ENCODE data around the gene MDC1. TPM values are rescaled to one million over a fixed set of nuclear protein-coding genes. Genes with fewer than 3 reads are reported as not detected.
"Not testable (repeated sequence)": the region's sequence is repeated elsewhere in the genome, so short reads cannot be mapped to it uniquely, and the experiment has no call there.

The MDC1 gene, protein sequence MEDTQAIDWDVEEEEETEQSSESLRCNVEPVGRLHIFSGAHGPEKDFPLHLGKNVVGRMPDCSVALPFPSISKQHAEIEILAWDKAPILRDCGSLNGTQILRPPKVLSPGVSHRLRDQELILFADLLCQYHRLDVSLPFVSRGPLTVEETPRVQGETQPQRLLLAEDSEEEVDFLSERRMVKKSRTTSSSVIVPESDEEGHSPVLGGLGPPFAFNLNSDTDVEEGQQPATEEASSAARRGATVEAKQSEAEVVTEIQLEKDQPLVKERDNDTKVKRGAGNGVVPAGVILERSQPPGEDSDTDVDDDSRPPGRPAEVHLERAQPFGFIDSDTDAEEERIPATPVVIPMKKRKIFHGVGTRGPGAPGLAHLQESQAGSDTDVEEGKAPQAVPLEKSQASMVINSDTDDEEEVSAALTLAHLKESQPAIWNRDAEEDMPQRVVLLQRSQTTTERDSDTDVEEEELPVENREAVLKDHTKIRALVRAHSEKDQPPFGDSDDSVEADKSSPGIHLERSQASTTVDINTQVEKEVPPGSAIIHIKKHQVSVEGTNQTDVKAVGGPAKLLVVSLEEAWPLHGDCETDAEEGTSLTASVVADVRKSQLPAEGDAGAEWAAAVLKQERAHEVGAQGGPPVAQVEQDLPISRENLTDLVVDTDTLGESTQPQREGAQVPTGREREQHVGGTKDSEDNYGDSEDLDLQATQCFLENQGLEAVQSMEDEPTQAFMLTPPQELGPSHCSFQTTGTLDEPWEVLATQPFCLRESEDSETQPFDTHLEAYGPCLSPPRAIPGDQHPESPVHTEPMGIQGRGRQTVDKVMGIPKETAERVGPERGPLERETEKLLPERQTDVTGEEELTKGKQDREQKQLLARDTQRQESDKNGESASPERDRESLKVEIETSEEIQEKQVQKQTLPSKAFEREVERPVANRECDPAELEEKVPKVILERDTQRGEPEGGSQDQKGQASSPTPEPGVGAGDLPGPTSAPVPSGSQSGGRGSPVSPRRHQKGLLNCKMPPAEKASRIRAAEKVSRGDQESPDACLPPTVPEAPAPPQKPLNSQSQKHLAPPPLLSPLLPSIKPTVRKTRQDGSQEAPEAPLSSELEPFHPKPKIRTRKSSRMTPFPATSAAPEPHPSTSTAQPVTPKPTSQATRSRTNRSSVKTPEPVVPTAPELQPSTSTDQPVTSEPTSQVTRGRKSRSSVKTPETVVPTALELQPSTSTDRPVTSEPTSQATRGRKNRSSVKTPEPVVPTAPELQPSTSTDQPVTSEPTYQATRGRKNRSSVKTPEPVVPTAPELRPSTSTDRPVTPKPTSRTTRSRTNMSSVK (N-terminal part only)
- 52.9 and 53.4 TPM in 2 replicates for total RNA-seq (2021)
- percentile 71 among the genes with signal in this experiment for Bru-seq, nascent RNA
- percentile 84 among the genes with signal in this experiment for BruChase-seq, experiment 1, labeled RNA remaining after a 2-hour chase
- BruChase-seq, experiment 2, labeled RNA remaining after a 6-hour chase, result percentile 95 among the genes with signal in this experiment
- long read RNA-seq, full-length matches to known transcripts, result 2 of 26 reads
- long read RNA-seq, partial matches to known transcripts, result 17 of 26 reads
- long read RNA-seq, other reads (novel, unspliced or antisense), result 7 of 26 reads

DNA sequence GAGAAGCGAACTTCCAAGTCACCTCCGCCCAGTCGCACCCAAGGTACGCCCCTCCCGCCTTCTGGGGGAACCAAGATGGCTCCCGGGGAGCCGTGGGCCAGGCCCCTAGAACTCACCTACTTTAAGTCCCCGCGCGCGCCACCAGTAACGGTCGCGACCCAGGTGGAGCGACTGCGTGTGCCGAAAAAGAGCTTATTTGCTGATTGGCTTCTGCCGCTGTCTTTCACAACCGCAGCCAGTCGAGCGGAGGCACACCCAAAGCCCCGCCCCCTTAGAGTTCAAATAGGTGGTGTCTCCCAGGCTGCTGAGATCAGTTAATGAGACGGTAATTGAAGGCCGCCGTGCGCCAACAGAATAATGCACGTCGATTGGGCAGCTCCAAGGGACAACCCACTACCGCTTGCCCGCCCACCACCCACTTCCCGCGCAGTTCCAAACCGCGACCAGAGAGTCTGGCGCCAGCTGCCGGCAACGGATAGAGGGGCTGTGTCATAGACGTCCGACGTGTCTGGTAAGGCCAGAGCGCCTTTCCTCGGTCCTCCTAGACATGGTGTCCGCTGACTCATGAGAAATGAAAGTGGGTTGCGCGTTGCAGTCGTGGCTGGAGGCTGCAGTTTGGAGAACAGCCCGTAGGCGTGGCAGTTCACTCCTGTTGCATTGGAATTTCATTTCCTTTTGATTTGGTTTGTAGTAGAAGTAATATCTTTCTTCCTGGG lies at the start of gene MDC1:
Gene MDC1 (minus strand): TSS at position 153 of the 716 bp plus-strand sequence. CDS start 2,106 bp downstream, outside the sequence.
- POLR2A ChIA-PET (ENCODE audit: low non-redundant PET), result interaction anchor here (0.6 to 1.0 kb wide), 5 partner anchors 10 to 164 kb away, joined by 3 to 4 read pairs (median 3); no protein-coding TSS in a partner anchor

DNA sequence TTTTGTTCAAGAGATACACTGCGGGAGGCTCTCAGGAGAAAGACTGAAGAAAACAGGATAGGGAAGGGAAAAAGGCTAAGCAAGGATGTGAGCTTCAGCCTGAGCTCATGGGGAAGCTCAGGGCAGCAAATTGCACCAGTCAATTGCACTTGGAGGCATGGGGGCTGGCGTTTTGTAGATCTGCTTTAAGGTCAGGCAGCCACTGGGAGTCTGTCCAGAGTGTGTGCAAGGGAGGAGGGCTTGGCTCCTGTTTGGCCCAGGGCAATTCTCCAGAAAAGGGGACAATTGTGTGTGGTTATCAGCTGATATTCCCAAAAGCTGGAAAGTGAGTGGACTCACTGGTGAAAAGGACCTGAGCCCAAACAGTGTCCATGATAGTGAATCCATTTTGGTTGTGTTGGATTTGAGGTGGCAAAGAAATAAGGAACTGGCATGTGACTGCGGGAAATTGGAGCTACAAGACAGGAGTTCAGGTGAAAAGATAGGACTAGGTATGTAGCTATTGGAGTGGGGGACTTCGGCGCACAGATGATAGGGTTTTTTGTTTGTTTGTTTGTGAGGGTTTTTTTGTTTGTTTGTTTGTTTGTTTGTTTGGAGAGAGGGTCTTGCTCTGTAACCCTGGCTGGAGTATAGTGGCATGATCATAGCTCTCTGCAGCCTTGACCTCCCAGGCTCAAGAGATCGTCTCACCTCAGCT lies 49.5 kb upstream of the MDC1 start:
- no peak for DNase-seq (ENCODE audit: low spot score)
- CTCF ChIA-PET, result no interaction called here

More for the DNA sequence above, at the start of gene MDC1:
- CTCF ChIA-PET, result interaction anchor here (0.6 to 0.8 kb wide), 2 partner anchors 38 to 682 kb away, joined by 3 to 5 read pairs; no protein-coding TSS in a partner anchor
- Histone ChIP-seq H3K9me3 (ENCODE audit: low read depth, low read length, poor library complexity, severe bottlenecking) (no peaks in the 10 kb centered on the region), H3K27ac (ENCODE audit: low read depth, low read length, poor library complexity, severe bottlenecking) (peak within 1 kb of the TSS; percentile 94), H3K36me3 (ENCODE audit: insufficient read depth, low read length, poor library complexity, severe bottlenecking) (peaks cover 38% of the 10 kb centered on the region), H3K4me3 (ENCODE audit: low read depth, low read length, poor library complexity, severe bottlenecking) (peak within 1 kb of the TSS; percentile 50), H3K27me3 (replicated peaks; ENCODE audit: insufficient read depth, low read depth, low read length, poor library complexity) (no peaks in the 10 kb centered on the region), H3K4me1 (ENCODE audit: insufficient read depth, low read length, poor library complexity, severe bottlenecking) (peaks cover 19% of the 10 kb centered on the region)
- intact Hi-C loops (cut with micrococcal nuclease; ENCODE audit: unreplicated experiment), result loop anchor here (1.0 to 2.0 kb wide), 2 partner anchors 26 to 100 kb away; partner anchors contain the start of genes MRPS18B, NRM and PPP1R10
- peak; percentile 100 for DNase-seq (ENCODE audit: low spot score)
- TF ChIP-seq, protein P1, sequence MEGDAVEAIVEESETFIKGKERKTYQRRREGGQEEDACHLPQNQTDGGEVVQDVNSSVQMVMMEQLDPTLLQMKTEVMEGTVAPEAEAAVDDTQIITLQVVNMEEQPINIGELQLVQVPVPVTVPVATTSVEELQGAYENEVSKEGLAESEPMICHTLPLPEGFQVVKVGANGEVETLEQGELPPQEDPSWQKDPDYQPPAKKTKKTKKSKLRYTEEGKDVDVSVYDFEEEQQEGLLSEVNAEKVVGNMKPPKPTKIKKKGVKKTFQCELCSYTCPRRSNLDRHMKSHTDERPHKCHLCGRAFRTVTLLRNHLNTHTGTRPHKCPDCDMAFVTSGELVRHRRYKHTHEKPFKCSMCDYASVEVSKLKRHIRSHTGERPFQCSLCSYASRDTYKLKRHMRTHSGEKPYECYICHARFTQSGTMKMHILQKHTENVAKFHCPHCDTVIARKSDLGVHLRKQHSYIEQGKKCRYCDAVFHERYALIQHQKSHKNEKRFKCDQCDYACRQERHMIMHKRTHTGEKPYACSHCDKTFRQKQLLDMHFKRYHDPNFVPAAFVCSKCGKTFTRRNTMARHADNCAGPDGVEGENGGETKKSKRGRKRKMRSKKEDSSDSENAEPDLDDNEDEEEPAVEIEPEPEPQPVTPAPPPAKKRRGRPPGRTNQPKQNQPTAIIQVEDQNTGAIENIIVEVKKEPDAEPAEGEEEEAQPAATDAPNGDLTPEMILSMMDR (conservative IDR thresholded peaks at IDR 0.05; ENCODE audit: low read depth, low read length), result peak; percentile 24; the same call in 1 of the 2 replicates
- TF ChIP-seq EZH2 (IDR thresholded peaks at IDR 0.05; ENCODE audit: borderline replicate concordance, low read depth, low read length, poor library complexity, severe bottlenecking), result no peak
- BruUV-seq (replicated peaks), result no TSS peak

DNA sequence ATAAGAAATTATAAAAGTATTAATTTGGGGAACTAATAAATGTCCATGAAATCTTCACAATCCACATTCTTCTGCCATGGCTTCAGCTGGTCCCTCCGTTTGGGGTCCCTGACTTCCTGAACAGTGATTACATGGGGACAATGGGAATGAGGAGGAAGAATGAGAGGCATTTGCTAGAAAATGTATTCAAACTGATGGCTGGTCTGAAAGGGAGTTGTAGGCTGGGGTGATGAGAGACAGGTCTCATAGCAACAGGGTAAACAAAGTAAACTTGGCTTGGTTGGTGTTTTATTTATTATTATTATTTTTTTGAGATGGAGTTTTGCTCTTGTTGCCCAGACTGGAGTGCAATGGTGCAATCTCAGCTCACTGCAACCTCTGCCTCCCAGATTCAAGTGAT lies 48.4 kb upstream of the MDC1 start:
- intact Hi-C loops (cut with micrococcal nuclease; ENCODE audit: unreplicated experiment); POLR2A ChIA-PET (ENCODE audit: low non-redundant PET); H3K4me3 ChIP-seq (ENCODE audit: low read depth, low read length, poor library complexity, severe bottlenecking); CTCF ChIA-PET; H3K9me3 ChIP-seq (ENCODE audit: low read depth, low read length, poor library complexity, severe bottlenecking); H3K27me3 ChIP-seq (replicated peaks; ENCODE audit: insufficient read depth, low read depth, low read length, poor library complexity); H3K27ac ChIP-seq (ENCODE audit: low read depth, low read length, poor library complexity, severe bottlenecking); H3K36me3 ChIP-seq (ENCODE audit: insufficient read depth, low read length, poor library complexity, severe bottlenecking); BruUV-seq (replicated peaks): not testable (repeated sequence)
- peaks cover 33% of the 10 kb centered on the region for H3K4me1 ChIP-seq (ENCODE audit: insufficient read depth, low read length, poor library complexity, severe bottlenecking)
- peak; percentile 37 for DNase-seq (ENCODE audit: low spot score)

More for the DNA sequence above, 49.5 kb upstream of the MDC1 start:
- TF ChIP-seq, protein P1 (conservative IDR thresholded peaks at IDR 0.05; ENCODE audit: low read depth, low read length), result no peak
- TF ChIP-seq EZH2 (IDR thresholded peaks at IDR 0.05; ENCODE audit: borderline replicate concordance, low read depth, low read length, poor library complexity, severe bottlenecking), result no peak
- Histone ChIP-seq H3K4me1 (ENCODE audit: insufficient read depth, low read length, poor library complexity, severe bottlenecking) (peaks cover 33% of the 10 kb centered on the region), H3K27me3 (replicated peaks; ENCODE audit: insufficient read depth, low read depth, low read length, poor library complexity) (no peaks in the 10 kb centered on the region), H3K36me3 (ENCODE audit: insufficient read depth, low read length, poor library complexity, severe bottlenecking) (no peaks in the 10 kb centered on the region), H3K27ac (ENCODE audit: low read depth, low read length, poor library complexity, severe bottlenecking) (no peak overlapping the region), H3K9me3 (ENCODE audit: low read depth, low read length, poor library complexity, severe bottlenecking) (no peaks in the 10 kb centered on the region), H3K4me3 (ENCODE audit: low read depth, low read length, poor library complexity, severe bottlenecking) (no peak overlapping the region)
- no TSS peak for BruUV-seq (replicated peaks)
- POLR2A ChIA-PET (ENCODE audit: low non-redundant PET), result interaction anchor here (0.6 kb wide), 1 partner anchor 124 kb away, joined by 6 read pairs; no protein-coding TSS in a partner anchor
- intact Hi-C loops (cut with micrococcal nuclease; ENCODE audit: unreplicated experiment), result no loop called here

DNA sequence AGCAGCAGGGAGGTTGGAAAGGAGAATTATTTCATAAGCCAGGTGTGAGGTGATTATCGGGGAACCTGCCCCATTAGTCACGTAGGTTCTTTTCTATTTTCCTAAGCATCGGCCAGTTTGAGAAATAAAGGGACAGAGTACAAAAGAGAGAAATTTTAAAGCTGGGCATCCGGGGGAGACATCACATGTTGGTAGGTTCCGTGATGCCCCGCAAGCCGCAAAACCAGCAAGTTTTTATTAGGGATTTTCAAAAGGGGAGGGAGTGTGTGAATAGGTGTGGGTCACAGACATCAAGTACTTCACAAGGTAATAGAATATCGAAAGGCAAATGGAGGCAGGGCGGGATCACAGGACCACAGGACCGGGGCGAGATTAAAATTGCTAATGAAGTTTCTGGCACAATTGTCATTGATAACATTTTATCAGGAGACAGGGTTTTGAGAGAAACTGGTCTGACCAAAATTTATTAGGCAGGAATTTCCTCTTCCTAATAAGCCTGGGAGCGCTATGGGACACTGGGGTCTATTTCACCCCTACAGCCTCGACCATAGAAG lies 47.5 kb upstream of the MDC1 start:
- H3K36me3 ChIP-seq (ENCODE audit: insufficient read depth, low read length, poor library complexity, severe bottlenecking); H3K4me3 ChIP-seq (ENCODE audit: low read depth, low read length, poor library complexity, severe bottlenecking); intact Hi-C loops (cut with micrococcal nuclease; ENCODE audit: unreplicated experiment); DNase-seq (ENCODE audit: low spot score); H3K27ac ChIP-seq (ENCODE audit: low read depth, low read length, poor library complexity, severe bottlenecking); BruUV-seq (replicated peaks); H3K9me3 ChIP-seq (ENCODE audit: low read depth, low read length, poor library complexity, severe bottlenecking); H3K27me3 ChIP-seq (replicated peaks; ENCODE audit: insufficient read depth, low read depth, low read length, poor library complexity): not testable (repeated sequence)
- ChIA-PET CTCF (interaction anchor here (0.5 to 0.6 kb wide), 2 partner anchors 9 to 61 kb away, joined by 3 to 5 read pairs; no protein-coding TSS in a partner anchor), POLR2A (ENCODE audit: low non-redundant PET) (interaction anchor here (0.6 to 1.2 kb wide), 2 partner anchors 27 to 150 kb away, joined by 5 to 7 read pairs; no protein-coding TSS in a partner anchor)
- peaks cover 27% of the 10 kb centered on the region for H3K4me1 ChIP-seq (ENCODE audit: insufficient read depth, low read length, poor library complexity, severe bottlenecking)

Measured in A673 (cell line).